Measurements from ENCODE around the gene NEK11. TPM values are rescaled to one million over a fixed set of nuclear protein-coding genes. Genes with fewer than 3 reads are reported as not detected.

NEK11 gene
- polyA plus RNA-seq, 3 donors: 0.31 to 0.56 (median 0.43) TPM

DNA sequence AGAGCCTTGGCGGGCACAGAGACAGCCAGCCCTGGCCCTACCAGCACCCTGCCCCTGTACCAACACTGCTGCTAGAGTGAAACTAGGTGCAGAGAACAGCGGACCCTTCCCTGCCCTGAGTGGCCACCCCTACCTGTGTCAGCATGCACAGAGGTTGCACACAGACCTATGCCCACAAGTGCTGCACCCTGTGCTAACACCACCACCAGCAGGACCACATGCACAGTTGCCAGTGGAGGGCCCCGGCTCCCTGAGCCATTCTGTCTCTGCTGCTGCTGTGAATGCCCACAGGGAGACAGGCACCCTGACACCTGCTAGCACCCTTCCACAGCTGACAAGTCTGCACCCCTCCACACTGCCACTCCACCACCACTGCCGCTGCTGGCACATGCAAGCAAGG is 131.8 kb downstream of the NEK11 start:
- H3K36me3 Mint-ChIP-seq: no peaks in the 10 kb centered on the region
- no peaks in the 10 kb centered on the region for H3K9me3 Mint-ChIP-seq
- Histone ChIP-seq H3K4me3 (replicated peaks in 1 of 3; ENCODE audit: low read depth in 2 of 3, low read length in 3 of 3) (no peak overlapping the region), H3K9ac (ENCODE audit: insufficient read depth, low read length, poor library complexity, severe bottlenecking) (no peak overlapping the region), H3K4me1 (ENCODE audit: control insufficient read depth in 1 of 2, insufficient read depth in 2 of 2, low read length in 2 of 2) (no peaks in the 10 kb centered on the region), H3K79me2 (ENCODE audit: insufficient read depth, low read length) (no peaks in the 10 kb centered on the region), H4K20me1 (ENCODE audit: insufficient read depth, low read length) (no peaks in the 10 kb centered on the region), H3K9me3 (replicated peaks in 1 of 2; ENCODE audit: control insufficient read depth in 1 of 2, insufficient read depth in 1 of 2, low read length in 2 of 2) (no peaks in the 10 kb centered on the region), H3K4me2 (replicated peaks; ENCODE audit: extremely low read depth, low read length, poor library complexity, severe bottlenecking) (no peak overlapping the region), H3K36me3 (replicated peaks in 1 of 2; ENCODE audit: control insufficient read depth in 1 of 2, insufficient read depth in 2 of 2, low read length in 2 of 2) (no peaks in the 10 kb centered on the region), H3K27ac (ENCODE audit: low read depth in 1 of 2, low read length in 2 of 2) (no peak overlapping the region), H2AFZ (ENCODE audit: insufficient read depth, low read depth, low read length, poor library complexity, severe bottlenecking) (no peak overlapping the region), H3K27me3 (ENCODE audit: control insufficient read depth in 2 of 2, insufficient read depth in 2 of 2, low read length in 2 of 2) (no peaks in the 10 kb centered on the region)
- intact Hi-C loops (cut with micrococcal nuclease): no loop called here
- H3K4me1 Mint-ChIP-seq: no peaks in the 10 kb centered on the region
- H3K27ac Mint-ChIP-seq: peak overlapping the region in 1 of 7 donors; percentile 42
- DNase-seq: no peak
- H3K4me3 Mint-ChIP-seq: no peak overlapping the region
- WGBS (ENCODE audit: insufficient coverage): 94% methylated on average over 4 of the region's 4 CpGs
- TF ChIP-seq, protein P1, sequence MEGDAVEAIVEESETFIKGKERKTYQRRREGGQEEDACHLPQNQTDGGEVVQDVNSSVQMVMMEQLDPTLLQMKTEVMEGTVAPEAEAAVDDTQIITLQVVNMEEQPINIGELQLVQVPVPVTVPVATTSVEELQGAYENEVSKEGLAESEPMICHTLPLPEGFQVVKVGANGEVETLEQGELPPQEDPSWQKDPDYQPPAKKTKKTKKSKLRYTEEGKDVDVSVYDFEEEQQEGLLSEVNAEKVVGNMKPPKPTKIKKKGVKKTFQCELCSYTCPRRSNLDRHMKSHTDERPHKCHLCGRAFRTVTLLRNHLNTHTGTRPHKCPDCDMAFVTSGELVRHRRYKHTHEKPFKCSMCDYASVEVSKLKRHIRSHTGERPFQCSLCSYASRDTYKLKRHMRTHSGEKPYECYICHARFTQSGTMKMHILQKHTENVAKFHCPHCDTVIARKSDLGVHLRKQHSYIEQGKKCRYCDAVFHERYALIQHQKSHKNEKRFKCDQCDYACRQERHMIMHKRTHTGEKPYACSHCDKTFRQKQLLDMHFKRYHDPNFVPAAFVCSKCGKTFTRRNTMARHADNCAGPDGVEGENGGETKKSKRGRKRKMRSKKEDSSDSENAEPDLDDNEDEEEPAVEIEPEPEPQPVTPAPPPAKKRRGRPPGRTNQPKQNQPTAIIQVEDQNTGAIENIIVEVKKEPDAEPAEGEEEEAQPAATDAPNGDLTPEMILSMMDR (IDR thresholded peaks at IDR 0.05): no peak
- H3K27me3 Mint-ChIP-seq (ENCODE audit: low read depth in 3 of 3): peaks cover 0 to 4% (median 0%) of the 10 kb centered on the region in 3 donors

DNA sequence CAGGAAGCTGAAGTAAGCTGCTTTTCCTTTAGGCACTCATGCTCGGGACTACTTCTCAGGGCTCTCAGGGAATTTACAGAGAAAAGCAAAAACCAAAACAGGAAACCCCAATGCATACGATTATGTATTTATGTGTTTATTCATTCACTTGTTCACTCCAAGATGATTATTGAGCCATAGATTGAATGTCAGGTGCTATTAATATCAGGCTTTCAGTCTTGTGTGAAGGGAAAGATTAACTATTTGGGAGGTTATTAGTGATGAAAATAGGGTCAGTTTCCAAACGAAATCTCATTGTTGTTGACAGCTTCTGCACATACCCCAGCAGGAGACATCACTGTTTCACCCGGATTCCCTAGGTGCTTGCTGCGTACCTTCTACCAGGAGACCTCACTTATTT is 135.8 kb downstream of the NEK11 start:
- H3K27ac Mint-ChIP-seq: no peak overlapping the region
- no peaks in the 10 kb centered on the region for H3K9me3 Mint-ChIP-seq
- Histone ChIP-seq H3K4me3 (replicated peaks in 1 of 3; ENCODE audit: low read depth in 2 of 3, low read length in 3 of 3) (no peak overlapping the region), H3K27ac (ENCODE audit: low read depth in 1 of 2, low read length in 2 of 2) (no peak overlapping the region), H3K4me1 (ENCODE audit: control insufficient read depth in 1 of 2, insufficient read depth in 2 of 2, low read length in 2 of 2) (no peaks in the 10 kb centered on the region), H3K36me3 (replicated peaks in 1 of 2; ENCODE audit: control insufficient read depth in 1 of 2, insufficient read depth in 2 of 2, low read length in 2 of 2) (no peaks in the 10 kb centered on the region), H3K27me3 (ENCODE audit: control insufficient read depth in 2 of 2, insufficient read depth in 2 of 2, low read length in 2 of 2) (no peaks in the 10 kb centered on the region), H3K9ac (ENCODE audit: insufficient read depth, low read length, poor library complexity, severe bottlenecking) (no peak overlapping the region), H3K79me2 (ENCODE audit: insufficient read depth, low read length) (no peaks in the 10 kb centered on the region), H2AFZ (ENCODE audit: insufficient read depth, low read depth, low read length, poor library complexity, severe bottlenecking) (no peak overlapping the region), H3K9me3 (replicated peaks in 1 of 2; ENCODE audit: control insufficient read depth in 1 of 2, insufficient read depth in 1 of 2, low read length in 2 of 2) (no peaks in the 10 kb centered on the region), H4K20me1 (ENCODE audit: insufficient read depth, low read length) (no peaks in the 10 kb centered on the region), H3K4me2 (replicated peaks; ENCODE audit: extremely low read depth, low read length, poor library complexity, severe bottlenecking) (no peak overlapping the region)
- no peak overlapping the region for H3K4me3 Mint-ChIP-seq
- no peaks in the 10 kb centered on the region for H3K36me3 Mint-ChIP-seq
- TF ChIP-seq, protein P1 (IDR thresholded peaks at IDR 0.05): no peak
- WGBS (ENCODE audit: insufficient coverage): no CpG with 5 or more reads among the region's 5 CpGs
- DNase-seq: no peak
- H3K4me1 Mint-ChIP-seq: no peaks in the 10 kb centered on the region
- peaks cover 0 to 2% (median 0%) of the 10 kb centered on the region in 3 donors for H3K27me3 Mint-ChIP-seq (ENCODE audit: low read depth in 3 of 3)
- intact Hi-C loops (cut with micrococcal nuclease): no loop called here
